SK-N-SH (cell line): ENCODE measurements around the gene GSG1L.

Experiments
- MAX ChIP-seq: IDR thresholded peaks from 2 replicates; pipeline ENCODE4 v1.4.0; 2012; ENCODE audit warnings: low read depth
- POLR2AphosphoS5 ChIP-seq: IDR thresholded peaks from 2 replicates; pipeline ENCODE4 v1.6.1; 2012; ENCODE audit warnings: low read depth, low read length
- RAD21 ChIP-seq: IDR thresholded peaks from 2 replicates; pipeline ENCODE4 v1.6.1; 2012; ENCODE audit warnings: mild to moderate bottlenecking, low read length
- USF2 ChIP-seq: fragments of 150-350 bp; IDR thresholded peaks from 2 replicates; pipeline ENCODE4 v1.6.1; 2017; ENCODE audit warnings: antibody characterized with exemption, low read length, low read depth, borderline replicate concordance

DNA sequence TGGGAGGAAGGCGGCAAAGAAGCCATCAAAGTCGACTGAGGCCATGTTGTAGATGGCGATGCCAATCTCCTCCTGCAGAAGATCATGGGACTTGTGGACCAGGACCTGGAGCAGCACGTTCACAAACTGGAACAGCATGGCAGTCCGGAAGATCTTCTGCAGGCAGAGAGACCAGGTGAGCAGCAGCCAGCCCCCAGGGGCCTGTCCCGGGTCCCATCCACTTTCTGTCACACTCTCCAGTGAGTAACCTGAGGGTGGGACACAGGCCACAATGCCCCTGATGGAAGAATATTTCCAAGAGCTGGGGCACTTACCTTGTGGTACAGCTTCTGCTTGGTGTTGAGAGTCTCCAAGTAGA, 38.0 kb upstream of the GSG1L start:
- TF ChIP-seq USF2 (no peak), RAD21 (no peak), MAX (no peak), POLR2AphosphoS5 (no peak)
